Liver (tissue), 3 donors: Measurements from ENCODE around the gene KCNA10.

Experiments used
- ATF3 ChIP-seq: IDR thresholded peaks from 2 replicates; pipeline ENCODE4 v1.6.1; 2016; ENCODE audit warnings: antibody characterized with exemption
- CTCF ChIP-seq: fragments of 150-350 bp; IDR thresholded peaks from 2 replicates; pipeline ENCODE4 v1.5.1; 2017; ENCODE audit warnings: improper control_type of control experiment, low read depth, low read length; ENCODE audit not compliant: missing input control
- EGR1 ChIP-seq, 2 donors: IDR thresholded peaks; 2 replicates each; pipeline ENCODE4 v1.6.1; 2016 to 2018; ENCODE audit warnings: antibody characterized with exemption in 2 of 2, low read depth in 2 of 2
- FOXA1 ChIP-seq: IDR thresholded peaks from 2 replicates; pipeline ENCODE4 v1.6.1; 2016; ENCODE audit warnings: antibody characterized with exemption
- GABPA ChIP-seq, 2 donors: IDR thresholded peaks in 1 of 2; conservative IDR thresholded peaks in 1 of 2; 2 replicates each; pipeline ENCODE4 v1.6.1; 2016; ENCODE audit warnings: antibody characterized with exemption in 2 of 2, mild to moderate bottlenecking in 1 of 2, moderate library complexity in 1 of 2
- RAD21 ChIP-seq, 2 donors: IDR thresholded peaks; 2 replicates each; pipeline ENCODE4 v1.6.1; 2016; ENCODE audit warnings: antibody characterized with exemption in 2 of 2, mild to moderate bottlenecking in 2 of 2
- RXRA ChIP-seq, 2 donors: IDR thresholded peaks; 2 replicates each; pipeline ENCODE4 v1.6.1; 2017 to 2018; ENCODE audit warnings: antibody characterized with exemption in 2 of 2, mild to moderate bottlenecking in 1 of 2
- TAF1 ChIP-seq: conservative IDR thresholded peaks from 2 replicates; pipeline ENCODE4 v1.6.1; 2016; ENCODE audit warnings: antibody characterized with exemption, mild to moderate bottlenecking
- ZBTB33 ChIP-seq: IDR thresholded peaks from 2 replicates; pipeline ENCODE4 v1.6.1; 2016; ENCODE audit warnings: antibody characterized with exemption
- donor health status: healthy.
- donor health status: healthy.

- peak; percentile 23 for TF ChIP-seq CTCF
- no peak for TF ChIP-seq RXRA (IDR thresholded peaks at IDR 0.05)
- TF ChIP-seq TAF1 = no peak
- no peak for TF ChIP-seq GABPA (IDR thresholded peaks at IDR 0.05 in 1 of 2, conservative IDR thresholded peaks at IDR 0.05 in 1 of 2)
- TF ChIP-seq ATF3 = no peak
- TF ChIP-seq FOXA1 = no peak
- TF ChIP-seq EGR1 (IDR thresholded peaks at IDR 0.05; ENCODE audit: low read depth in 2 of 2) = no peak
- TF ChIP-seq RAD21 (IDR thresholded peaks at IDR 0.05) = peak; percentile 48 to 63
- TF ChIP-seq ZBTB33 = no peak
Measured at GRCh38 chr1:110524311-110525248, 5.6 kb upstream of the KCNA10 start.
